Measurements from ENCODE around the gene AZIN2. TPM values are rescaled to one million over a fixed set of nuclear protein-coding genes. Genes with fewer than 3 reads are reported as not detected.

Gene AZIN2
- total and polyA plus RNA-seq, 9 of the 15 experiments (the other 6 are each of a cell fraction or from before 2014, with no cell fraction given), result 0.06 to 0.91 (median 0.42) TPM; not detected in 2

- Histone ChIP-seq H3K9me1 (ENCODE audit: control insufficient read depth, insufficient read depth, low read length) (no peaks in the 10 kb centered on the region), H3K79me2 (ENCODE audit: control insufficient read depth, insufficient read depth, low read length) (no peaks in the 10 kb centered on the region), H3K36me3 (ENCODE audit: control insufficient read depth, insufficient read depth, low read length) (no peaks in the 10 kb centered on the region), H2AFZ (ENCODE audit: low read depth, low read length) (no peak overlapping the region), H3K9me3 (replicated peaks; ENCODE audit: control insufficient read depth, insufficient read depth, low read depth, low read length) (peaks cover 2% of the 10 kb centered on the region; the same call in 1 of the 2 replicates), H3K4me1 (replicated peaks in 1 of 2; ENCODE audit: control insufficient read depth in 2 of 2, insufficient read depth in 2 of 2, low read length in 2 of 2) (peaks cover 0 to 9% of the 10 kb centered on the region in 2 experiments; a peak in 3 of 5 replicates), H3K4me2 (ENCODE audit: insufficient read depth, low read length) (no peak overlapping the region), H3K4me3 (no peak overlapping the region), H3K9ac (ENCODE audit: insufficient read depth in 1 of 2, low read depth in 2 of 2, low read length in 2 of 2) (no peak overlapping the region), H3K27me3 (ENCODE audit: control insufficient read depth in 2 of 2, insufficient read depth in 2 of 2, low read length in 2 of 2) (peaks cover 11 to 31% of the 10 kb centered on the region in 2 experiments; a peak in 4 of 5 replicates), H4K20me1 (replicated peaks; ENCODE audit: control insufficient read depth, insufficient read depth, low read length) (no peaks in the 10 kb centered on the region; the same call in 1 of the 2 replicates), H3K27ac (ENCODE audit: extremely low read depth, low read depth, low read length) (no peak overlapping the region)
- WGBS (ENCODE audit: insufficient coverage, low coverage, missing lambda C conversion rate), result 0% methylated on average over 3 of the region's 3 CpGs
- DNase-seq (ENCODE audit: extremely low read depth in 1 of 4, low spot score in 3 of 4) (no peak), ATAC-seq (no peak), FAIRE-seq (no peak)
- in situ Hi-C loops (cut with MboI) (no loop called here), intact Hi-C loops (cut with micrococcal nuclease) (no loop called here)
- POLR2A ChIA-PET, result interaction anchor here (1.1 to 1.2 kb wide), 2 partner anchors 18 to 31 kb away, joined by 3 read pairs; no protein-coding TSS in a partner anchor
- no TSS peak for BruUV-seq (replicated peaks)
- no peak for TF ChIP-seq ZNF311 (CRISPR knock-in tag; IDR thresholded peaks at IDR 0.05)
- TF ChIP-seq ZNF384 (IDR thresholded peaks at IDR 0.05; ENCODE audit: low read depth, low read length), result no peak
- no peak for TF ChIP-seq ZNF239 (CRISPR knock-in tag; IDR thresholded peaks at IDR 0.05)
- no peak for TF ChIP-seq AFF1 (IDR thresholded peaks at IDR 0.05; ENCODE audit: low read depth in 1 of 2, partially characterized antibody in 2 of 2)
- TF ChIP-seq ZBTB11 (CRISPR knock-in tag; IDR thresholded peaks at IDR 0.05), result no peak
- no peak for TF ChIP-seq HDAC1 (IDR thresholded peaks at IDR 0.05)
- no peak for TF ChIP-seq HDAC2 (IDR thresholded peaks at IDR 0.05)
- TF ChIP-seq MLX (CRISPR knock-in tag; conservative IDR thresholded peaks at IDR 0.05), result no peak
- CTCF ChIA-PET (ENCODE audit: low intra/inter-chr PET ratio), result no interaction called here
Measured at GRCh38 chr1:33123266-33123665, 42.3 kb downstream of the AZIN2 start.

Data from K562 (cell line).